GM23338 (cell line): ENCODE data around the gene KMT2C.
"Not testable (repeated sequence)": the region's sequence is repeated elsewhere in the genome, so short reads cannot be mapped to it uniquely, and the experiment has no call there.

Experiments
- CTCF ChIP-seq, 2 experiments: fragments of 200-600 bp in 1 of 2; sonication (generic) in 1 of 2; conservative IDR thresholded peaks; 2 replicates each; pipeline versions ENCODE4 v1.5.1 to v1.6.1; 2016 to 2017; ENCODE audit warnings: antibody characterized with exemption in 2 of 2, low read depth in 2 of 2, mild to moderate bottlenecking in 2 of 2, moderate library complexity in 1 of 2
- EZH2 ChIP-seq: fragments of 200-600 bp; sonication (generic); IDR thresholded peaks from one replicate; pipeline ENCODE4 v1.8.0; 2017; ENCODE audit warnings: antibody characterized with exemption, mild to moderate bottlenecking, low read depth; ENCODE audit not compliant: unreplicated experiment
- JUNB ChIP-seq: IDR thresholded peaks from one replicate; pipeline ENCODE4 v1.6.1; 2016; ENCODE audit warnings: antibody characterized with exemption; ENCODE audit not compliant: unreplicated experiment
- NANOG ChIP-seq: IDR thresholded peaks from 2 replicates; pipeline ENCODE4 v1.6.1; 2016; ENCODE audit warnings: antibody characterized with exemption, borderline replicate concordance
- POLR2AphosphoS5 ChIP-seq: IDR thresholded peaks from 2 replicates; pipeline ENCODE4 v1.6.1; 2016; ENCODE audit warnings: antibody characterized with exemption, low read depth

GRCh38 chr7:152286219-152286618 is 149.6 kb downstream of the KMT2C start:
- TF ChIP-seq CTCF (conservative IDR thresholded peaks at IDR 0.05; ENCODE audit: low read depth in 2 of 2); NANOG; POLR2AphosphoS5; JUNB; EZH2: not testable (repeated sequence)
